ENCODE measurements around the gene TRIP13.

The TRIP13 gene

DNA sequence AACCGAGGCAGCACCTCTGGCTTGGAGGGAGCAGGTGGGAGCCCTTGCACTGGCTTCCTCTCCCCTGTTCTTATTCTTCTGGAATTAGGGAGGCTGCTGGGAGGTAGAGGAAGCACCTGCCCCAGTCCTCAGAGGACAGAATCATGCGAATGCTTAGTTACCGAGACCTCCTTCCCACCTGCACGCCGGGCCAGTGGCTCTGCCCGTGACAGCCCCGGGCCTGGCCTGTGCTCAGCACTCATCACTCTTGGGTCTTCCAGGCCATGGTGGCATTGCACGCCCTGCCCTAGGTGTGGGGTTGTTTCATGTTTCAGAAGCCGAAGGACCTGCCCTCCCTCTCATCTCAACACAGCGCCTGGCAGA is 70.6 kb downstream of the TRIP13 start:
- TF ChIP-seq, protein P1, sequence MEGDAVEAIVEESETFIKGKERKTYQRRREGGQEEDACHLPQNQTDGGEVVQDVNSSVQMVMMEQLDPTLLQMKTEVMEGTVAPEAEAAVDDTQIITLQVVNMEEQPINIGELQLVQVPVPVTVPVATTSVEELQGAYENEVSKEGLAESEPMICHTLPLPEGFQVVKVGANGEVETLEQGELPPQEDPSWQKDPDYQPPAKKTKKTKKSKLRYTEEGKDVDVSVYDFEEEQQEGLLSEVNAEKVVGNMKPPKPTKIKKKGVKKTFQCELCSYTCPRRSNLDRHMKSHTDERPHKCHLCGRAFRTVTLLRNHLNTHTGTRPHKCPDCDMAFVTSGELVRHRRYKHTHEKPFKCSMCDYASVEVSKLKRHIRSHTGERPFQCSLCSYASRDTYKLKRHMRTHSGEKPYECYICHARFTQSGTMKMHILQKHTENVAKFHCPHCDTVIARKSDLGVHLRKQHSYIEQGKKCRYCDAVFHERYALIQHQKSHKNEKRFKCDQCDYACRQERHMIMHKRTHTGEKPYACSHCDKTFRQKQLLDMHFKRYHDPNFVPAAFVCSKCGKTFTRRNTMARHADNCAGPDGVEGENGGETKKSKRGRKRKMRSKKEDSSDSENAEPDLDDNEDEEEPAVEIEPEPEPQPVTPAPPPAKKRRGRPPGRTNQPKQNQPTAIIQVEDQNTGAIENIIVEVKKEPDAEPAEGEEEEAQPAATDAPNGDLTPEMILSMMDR (IDR thresholded peaks at IDR 0.05; ENCODE audit: extremely low read depth, insufficient read depth, missing control alignments), result no peak
- DNase-seq (ENCODE audit: low spot score), result no peak
- in situ Hi-C loops (cut with MboI; ENCODE audit: low pct_unique_long_range_greater_than_20kb, low sequenced_read_pairs, unreplicated experiment), result no loop called here

DNA sequence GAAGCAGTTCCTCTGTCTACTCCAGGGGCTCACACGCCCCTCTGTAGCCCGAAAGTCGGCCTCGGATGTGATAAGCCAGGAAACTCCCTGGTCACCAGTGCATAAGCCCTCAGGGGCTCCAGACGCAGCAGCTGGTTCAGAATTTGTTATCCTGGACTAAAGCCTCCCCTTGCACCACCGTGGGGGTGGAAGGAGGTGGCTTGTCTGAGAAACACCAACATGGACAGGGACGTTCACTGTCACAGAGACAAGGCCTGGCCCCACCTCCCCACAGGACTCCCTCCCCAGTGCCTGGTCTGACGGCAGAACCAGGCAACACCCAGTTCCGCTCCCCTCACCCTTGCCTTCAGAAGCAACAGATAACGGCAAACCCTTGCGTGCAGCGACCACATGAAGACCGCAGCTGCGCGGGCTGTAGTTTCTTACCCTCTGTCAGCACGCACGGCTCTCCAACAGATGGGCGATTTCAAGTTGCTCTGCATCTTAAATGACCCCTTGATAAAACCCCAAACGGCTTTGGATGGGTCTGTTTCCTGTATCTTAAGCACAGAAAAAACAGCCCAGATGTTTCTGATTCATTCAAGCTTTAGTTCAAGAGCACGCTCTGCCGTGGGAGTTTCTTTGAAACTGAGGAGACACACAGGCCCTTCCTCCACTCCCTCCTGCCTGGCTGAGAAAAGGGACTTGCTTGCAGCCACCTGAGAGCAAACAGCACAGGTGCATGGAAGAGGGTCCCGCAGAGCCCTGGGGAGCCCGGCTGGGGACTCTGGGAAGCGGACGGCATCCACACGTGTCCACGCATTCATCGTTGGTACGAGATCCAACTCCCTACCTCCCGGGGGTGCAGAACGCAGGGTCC is 71.2 kb downstream of the TRIP13 start:
- in situ Hi-C loops (cut with MboI; ENCODE audit: low pct_unique_long_range_greater_than_20kb, low sequenced_read_pairs, unreplicated experiment), result no loop called here
- DNase-seq (ENCODE audit: low spot score), result no peak
- TF ChIP-seq, protein P1 (IDR thresholded peaks at IDR 0.05; ENCODE audit: extremely low read depth, insufficient read depth, missing control alignments), result no peak

DNA sequence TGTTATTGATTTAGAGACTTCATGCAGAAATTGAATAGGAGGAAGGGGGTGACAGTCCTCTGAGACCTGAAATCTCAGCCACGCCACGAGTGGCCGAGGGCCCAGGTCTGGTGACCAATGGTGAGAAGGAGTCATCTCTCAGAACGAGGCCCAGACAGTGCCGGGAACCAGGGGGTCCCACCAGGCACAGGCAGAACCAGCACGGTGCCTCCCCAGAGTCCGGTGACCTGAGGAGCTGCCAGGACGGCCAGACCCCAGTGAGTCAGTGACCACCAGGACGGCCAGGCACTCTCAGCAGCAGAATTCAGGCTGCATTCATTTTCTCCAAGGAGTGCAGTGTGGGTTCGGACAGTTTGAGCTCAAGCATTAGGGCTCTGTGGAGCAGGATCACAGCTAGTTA is 72.1 kb downstream of the TRIP13 start:
- in situ Hi-C loops (cut with MboI; ENCODE audit: low pct_unique_long_range_greater_than_20kb, low sequenced_read_pairs, unreplicated experiment), result no loop called here
- no peak for DNase-seq (ENCODE audit: low spot score)
- TF ChIP-seq, protein P1 (IDR thresholded peaks at IDR 0.05; ENCODE audit: extremely low read depth, insufficient read depth, missing control alignments), result no peak

DNA sequence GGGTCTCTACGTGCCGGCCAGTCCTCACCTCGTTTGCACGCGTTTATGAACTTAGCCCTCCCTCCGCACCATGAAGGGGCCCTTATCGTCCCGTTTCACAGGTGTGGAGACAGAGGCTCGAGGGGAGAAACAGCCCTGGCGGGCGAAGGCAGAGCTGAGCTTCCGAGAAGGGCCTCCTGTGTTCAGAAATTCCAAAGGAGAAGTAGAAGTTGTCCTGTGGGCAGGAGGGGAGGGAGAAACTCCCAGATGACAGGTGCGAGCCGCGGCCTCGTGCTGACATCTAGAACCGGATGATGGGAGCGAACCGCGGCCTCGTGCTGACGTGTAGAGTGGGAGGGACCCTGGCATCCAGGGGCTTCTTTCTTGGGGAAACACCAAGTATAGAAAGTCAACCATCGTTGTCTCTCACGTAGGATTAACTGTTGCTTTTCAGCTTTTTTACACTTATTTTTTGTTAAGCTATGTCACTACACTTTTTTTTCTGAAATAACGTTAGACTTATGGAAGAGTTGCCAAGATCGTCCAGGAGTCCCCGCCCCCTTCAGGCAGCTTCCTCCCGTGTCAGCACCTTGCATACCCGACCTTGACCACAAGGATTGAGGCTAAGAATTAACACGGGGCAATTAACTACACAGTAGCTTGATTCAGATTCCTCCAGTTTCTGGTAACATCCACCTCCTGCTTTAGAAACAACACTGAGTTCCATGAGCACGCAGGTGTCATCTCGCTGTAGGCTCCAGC is 73.1 kb downstream of the TRIP13 start:
- TF ChIP-seq, protein P1 (IDR thresholded peaks at IDR 0.05; ENCODE audit: extremely low read depth, insufficient read depth, missing control alignments), result no peak
- DNase-seq (ENCODE audit: low spot score), result no peak
- in situ Hi-C loops (cut with MboI; ENCODE audit: low pct_unique_long_range_greater_than_20kb, low sequenced_read_pairs, unreplicated experiment), result no loop called here

DNA sequence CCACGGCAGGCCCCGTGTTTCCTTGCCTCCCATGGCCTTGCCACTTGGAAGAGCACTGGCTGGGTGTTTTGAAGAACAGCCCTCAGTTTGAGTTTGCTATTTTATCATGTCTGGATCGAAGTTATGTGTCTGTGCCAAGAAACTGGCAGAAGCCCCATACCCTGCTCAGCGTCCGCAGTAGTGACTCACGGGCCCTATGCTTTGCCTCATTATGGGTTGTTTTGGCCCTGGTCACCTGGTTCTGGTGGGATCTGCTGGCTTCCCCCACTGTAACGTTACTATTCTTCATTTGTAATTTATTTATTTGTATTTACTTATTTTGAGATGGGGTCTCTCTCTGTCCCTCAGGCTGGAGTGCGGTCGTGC is 73.6 kb downstream of the TRIP13 start:
- in situ Hi-C loops (cut with MboI; ENCODE audit: low pct_unique_long_range_greater_than_20kb, low sequenced_read_pairs, unreplicated experiment), result no loop called here
- TF ChIP-seq, protein P1 (IDR thresholded peaks at IDR 0.05; ENCODE audit: extremely low read depth, insufficient read depth, missing control alignments), result no peak
- DNase-seq (ENCODE audit: low spot score), result no peak

DNA sequence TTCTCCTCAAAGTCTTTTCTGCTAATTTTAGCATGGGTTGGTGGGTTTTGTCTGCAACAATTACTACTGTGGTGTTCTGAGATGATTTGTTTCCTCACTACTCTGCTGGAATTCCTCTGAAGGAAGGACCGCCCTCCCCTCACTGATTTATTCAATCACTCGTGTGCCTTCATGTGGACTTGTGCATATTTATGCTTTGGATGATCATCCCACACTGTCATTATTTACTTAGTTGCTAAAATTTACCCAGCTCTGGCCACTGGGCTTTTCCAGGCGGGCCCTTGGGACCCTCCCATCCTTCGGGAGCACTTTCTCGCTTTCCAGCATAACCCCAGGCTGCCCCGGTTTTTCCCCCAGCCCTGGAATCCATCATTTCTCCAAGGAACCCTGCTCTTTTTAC is 74.3 kb downstream of the TRIP13 start:
- TF ChIP-seq, protein P1 (IDR thresholded peaks at IDR 0.05; ENCODE audit: extremely low read depth, insufficient read depth, missing control alignments), result no peak
- in situ Hi-C loops (cut with MboI; ENCODE audit: low pct_unique_long_range_greater_than_20kb, low sequenced_read_pairs, unreplicated experiment), result no loop called here
- DNase-seq (ENCODE audit: low spot score), result no peak

All from GM13977 (cell line).